CD14-positive monocyte (primary cell): Measurements from ENCODE around the gene GPC6. TPM values are rescaled to one million over a fixed set of nuclear protein-coding genes. Genes with fewer than 3 reads are reported as not detected.

ENCODE experiments used
- DNase-seq, 3 donors: peaks; one replicate each; pipeline ENCODE4 v3.0.0-alpha.2; 2011 to 2022
- H2AFZ ChIP-seq: 2 replicates; pipeline ENCODE4 v1.6.0; 2012; ENCODE audit warnings: mild to moderate bottlenecking, low read depth, low read length, inconsistent platforms; ENCODE audit not compliant: insufficient read depth, poor library complexity, severe bottlenecking
- H3K27ac ChIP-seq, 2 donors: 1 replicate in 1 of 2; 2 replicates in 1 of 2; pipeline ENCODE4 v1.5.1; 2012 to 2013; ENCODE audit warnings: low read length in 2 of 2, control low read depth in 1 of 2, inconsistent platforms in 1 of 2, low read depth in 1 of 2, mild to moderate bottlenecking in 1 of 2
- H3K27me3 ChIP-seq, 2 donors: one replicate each; pipeline versions ENCODE4 v1.6.0 to v1.6.1; 2011 to 2013; ENCODE audit warnings: low read length in 2 of 2; ENCODE audit not compliant: control insufficient read depth in 2 of 2, insufficient read depth in 2 of 2
- H3K36me3 ChIP-seq, 2 donors: replicated peaks in 1 of 2; 1 replicate in 1 of 2; 2 replicates in 1 of 2; pipeline versions ENCODE4 v1.5.1 to v1.6.1; 2012 to 2013; ENCODE audit warnings: low read length in 2 of 2, control low read depth in 1 of 2, inconsistent platforms in 1 of 2, mild to moderate bottlenecking in 1 of 2; ENCODE audit not compliant: insufficient read depth in 2 of 2, control insufficient read depth in 1 of 2
- H3K4me1 ChIP-seq, 2 donors: 1 replicate in 1 of 2; 2 replicates in 1 of 2; pipeline versions ENCODE4 v1.5.1 to v1.6.1; 2012 to 2013; ENCODE audit warnings: low read length in 2 of 2, control low read depth in 1 of 2, inconsistent platforms in 1 of 2, mild to moderate bottlenecking in 1 of 2, moderate library complexity in 1 of 2; ENCODE audit not compliant: insufficient read depth in 2 of 2, control insufficient read depth in 1 of 2
- H3K4me2 ChIP-seq: replicated peaks from 2 replicates; pipeline ENCODE3; 2012; ENCODE audit warnings: low read length, moderate library complexity, mild to moderate bottlenecking; ENCODE audit not compliant: poor library complexity, severe bottlenecking; ENCODE audit errors: extremely low read depth
- H3K4me3 ChIP-seq, 3 experiments: fragments of 200-600 bp in 1 of 3; sonication (generic) in 1 of 3; replicated peaks in 1 of 3; 1 replicate in 2 of 3; 2 replicates in 1 of 3; pipeline ENCODE4 v1.5.1; 2011 to 2013; ENCODE audit warnings: low read length in 3 of 3, mild to moderate bottlenecking in 3 of 3, control low read depth in 2 of 3, low read depth in 2 of 3, inconsistent platforms in 1 of 3, moderate library complexity in 1 of 3
- H3K79me2 ChIP-seq: 2 replicates; pipeline ENCODE4 v1.6.0; 2012; ENCODE audit warnings: mild to moderate bottlenecking, control low read depth, inconsistent platforms, low read length, moderate library complexity; ENCODE audit not compliant: insufficient read depth
- H3K9ac ChIP-seq: 2 replicates; pipeline ENCODE4 v1.6.0; 2017; ENCODE audit warnings: low read length, mild to moderate bottlenecking; ENCODE audit not compliant: insufficient read depth, poor library complexity, severe bottlenecking
- H3K9me3 ChIP-seq, 2 donors: replicated peaks in 1 of 2; 1 replicate in 1 of 2; 2 replicates in 1 of 2; pipeline versions ENCODE4 v1.5.1 to v1.6.1; 2012 to 2013; ENCODE audit warnings: low read length in 2 of 2, control low read depth in 1 of 2; ENCODE audit not compliant: control insufficient read depth in 1 of 2, insufficient read depth in 1 of 2
- H4K20me1 ChIP-seq: 2 replicates; pipeline ENCODE4 v1.6.0; 2012; ENCODE audit warnings: mild to moderate bottlenecking, low read length, control low read depth, moderate library complexity; ENCODE audit not compliant: insufficient read depth
- H3K27ac Mint-ChIP-seq, 7 donors: one replicate each; pipeline ENCODE4 v1.8.0; 2020; ENCODE audit warnings: mild to moderate bottlenecking in 7 of 7, mixed read lengths in 7 of 7, moderate library complexity in 6 of 7, inconsistent platforms in 2 of 7
- H3K27me3 Mint-ChIP-seq, 3 donors: one replicate each; pipeline ENCODE4 v1.8.0; 2021 to 2022; ENCODE audit warnings: low read depth in 3 of 3, mild to moderate bottlenecking in 3 of 3, mixed read lengths in 3 of 3, moderate library complexity in 3 of 3, inconsistent platforms in 1 of 3
- H3K36me3 Mint-ChIP-seq, 2 donors: one replicate each; pipeline ENCODE4 v1.8.0; 2020; ENCODE audit warnings: mixed read lengths in 2 of 2, inconsistent platforms in 1 of 2, mild to moderate bottlenecking in 1 of 2
- H3K4me1 Mint-ChIP-seq: one replicate; pipeline ENCODE4 v1.8.0; 2020; ENCODE audit warnings: mild to moderate bottlenecking, mixed read lengths
- H3K4me3 Mint-ChIP-seq, 2 donors: one replicate each; pipeline ENCODE4 v1.8.0; 2020; ENCODE audit warnings: mild to moderate bottlenecking in 2 of 2, mixed read lengths in 2 of 2, moderate library complexity in 1 of 2
- H3K9me3 Mint-ChIP-seq, 7 donors: one replicate each; pipeline ENCODE4 v1.8.0; 2020 to 2022; ENCODE audit warnings: mixed read lengths in 7 of 7, mild to moderate bottlenecking in 6 of 7, moderate library complexity in 6 of 7, inconsistent platforms in 2 of 7
- CTCF ChIP-seq: fragments of 200-600 bp; IDR thresholded peaks from one replicate; pipeline ENCODE4 v1.8.0; 2022; ENCODE audit warnings: antibody characterized with exemption, mild to moderate bottlenecking
- WGBS: methylation state at CpG from one replicate; pipeline ENCODE4 v1.1.5; 2013; ENCODE audit warnings: missing lambda C conversion rate; ENCODE audit not compliant: insufficient coverage; 5-methylcytosine and 5-hydroxymethylcytosine counted together
- intact Hi-C, 2 donors: fragments of 100-400 bp; cut with micrococcal nuclease; formaldehyde crosslinking; loops; one replicate each; pipeline versions ENCODE4 v1.15.0 to v1.15.1; 2023
- polyA plus RNA-seq, 3 donors: library from polyadenylated mRNA; depleted of rRNA in 1 of 3; unstranded in 2 of 3; stranded (reverse) in 1 of 3; fragments of 300-500 nt in 2 of 3; fragments of >200 nt in 1 of 3; fragmentation: Illumina TruSeq in 2 of 3; gene quantifications; 1 replicate in 2 of 3; 2 replicates in 1 of 3; pipeline ENCODE4 v1.2.3, GENCODE V29; 2012 to 2021

Gene GPC6
- polyA plus RNA-seq, 3 donors = not detected

- Histone ChIP-seq H3K9me3 (peaks cover 0 to 1% of the 10 kb centered on the region in 2 donors), H3K27ac (no peak overlapping the region), H4K20me1 (no peaks in the 10 kb centered on the region), H3K9ac (no peak overlapping the region), H3K4me2 (no peak overlapping the region), H3K79me2 (no peaks in the 10 kb centered on the region), H3K4me3 (no peak overlapping the region), H3K4me1 (no peaks in the 10 kb centered on the region), H2AFZ (no peak overlapping the region), H3K27me3 (no peaks in the 10 kb centered on the region), H3K36me3 (no peaks in the 10 kb centered on the region)
- TF ChIP-seq CTCF = no peak
- H3K9me3 Mint-ChIP-seq = peaks cover 0 to 5% (median 2%) of the 10 kb centered on the region in 7 donors
- DNase-seq = no peak
- no peak overlapping the region for H3K4me3 Mint-ChIP-seq
- no peak overlapping the region for H3K27ac Mint-ChIP-seq
- no CpG with 5 or more reads among the region's 4 CpGs for WGBS
- intact Hi-C loops = no loop called here
- H3K27me3 Mint-ChIP-seq = no peaks in the 10 kb centered on the region
- no peaks in the 10 kb centered on the region for H3K4me1 Mint-ChIP-seq
- H3K36me3 Mint-ChIP-seq = no peaks in the 10 kb centered on the region
Measured at GRCh38 chr13:93786846-93787489, 560.4 kb downstream of the GPC6 start.

GRCh38 chr13:93788456-93788855 lies 561.8 kb downstream of the GPC6 start:
- H3K9me3 Mint-ChIP-seq = peaks cover 0 to 6% (median 2%) of the 10 kb centered on the region in 7 donors
- no peaks in the 10 kb centered on the region for H3K36me3 ChIP-seq
- DNase-seq = no peak
- H3K4me3 Mint-ChIP-seq = no peak overlapping the region
- no peak overlapping the region for H3K9ac ChIP-seq
- H3K79me2 ChIP-seq = no peaks in the 10 kb centered on the region
- intact Hi-C loops = no loop called here
- H3K4me2 ChIP-seq = no peak overlapping the region
- no peak for TF ChIP-seq CTCF
- H4K20me1 ChIP-seq = no peaks in the 10 kb centered on the region
- no peak overlapping the region for H3K4me3 ChIP-seq
- no peaks in the 10 kb centered on the region for H3K27me3 ChIP-seq
- peaks cover 0 to 6% of the 10 kb centered on the region in 2 donors for H3K9me3 ChIP-seq
- no peaks in the 10 kb centered on the region for H3K4me1 Mint-ChIP-seq
- no peak overlapping the region for H2AFZ ChIP-seq
- 80% methylated on average over 1 of the region's 2 CpGs for WGBS
- no peaks in the 10 kb centered on the region for H3K36me3 Mint-ChIP-seq
- no peak overlapping the region for H3K27ac ChIP-seq
- H3K27ac Mint-ChIP-seq = no peak overlapping the region
- peaks cover 0 to 1% (median 0%) of the 10 kb centered on the region in 3 donors for H3K27me3 Mint-ChIP-seq
- no peaks in the 10 kb centered on the region for H3K4me1 ChIP-seq
